ENCODE data around the gene TRIM14.
A peak's percentile ranks its signal among the peaks of the same experiment; 100 is the strongest.

The TRIM14 gene

GRCh38 chr9:98146101-98146991 lies 27.3 kb upstream of the TRIM14 start:
- TF ChIP-seq, protein P1, sequence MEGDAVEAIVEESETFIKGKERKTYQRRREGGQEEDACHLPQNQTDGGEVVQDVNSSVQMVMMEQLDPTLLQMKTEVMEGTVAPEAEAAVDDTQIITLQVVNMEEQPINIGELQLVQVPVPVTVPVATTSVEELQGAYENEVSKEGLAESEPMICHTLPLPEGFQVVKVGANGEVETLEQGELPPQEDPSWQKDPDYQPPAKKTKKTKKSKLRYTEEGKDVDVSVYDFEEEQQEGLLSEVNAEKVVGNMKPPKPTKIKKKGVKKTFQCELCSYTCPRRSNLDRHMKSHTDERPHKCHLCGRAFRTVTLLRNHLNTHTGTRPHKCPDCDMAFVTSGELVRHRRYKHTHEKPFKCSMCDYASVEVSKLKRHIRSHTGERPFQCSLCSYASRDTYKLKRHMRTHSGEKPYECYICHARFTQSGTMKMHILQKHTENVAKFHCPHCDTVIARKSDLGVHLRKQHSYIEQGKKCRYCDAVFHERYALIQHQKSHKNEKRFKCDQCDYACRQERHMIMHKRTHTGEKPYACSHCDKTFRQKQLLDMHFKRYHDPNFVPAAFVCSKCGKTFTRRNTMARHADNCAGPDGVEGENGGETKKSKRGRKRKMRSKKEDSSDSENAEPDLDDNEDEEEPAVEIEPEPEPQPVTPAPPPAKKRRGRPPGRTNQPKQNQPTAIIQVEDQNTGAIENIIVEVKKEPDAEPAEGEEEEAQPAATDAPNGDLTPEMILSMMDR (IDR thresholded peaks at IDR 0.05) = no peak
- H3K4me1 ChIP-seq = peaks cover 0 to 5% (median 0%) of the 10 kb centered on the region in 4 donors
- intact Hi-C loops (cut with DNase I; ENCODE audit: low total_unique reads) = no loop called here
- no peak overlapping the region for H3K27ac ChIP-seq
- peak in 1 of 2 donors; percentile 59 for DNase-seq
- peaks cover 0 to 2% of the 10 kb centered on the region in 2 donors for H3K27me3 ChIP-seq
- H3K36me3 ChIP-seq = no peaks in the 10 kb centered on the region
- no peaks in the 10 kb centered on the region for H3K9me3 ChIP-seq
- no peak overlapping the region for H3K4me3 ChIP-seq

- intact Hi-C loops (cut with DNase I; ENCODE audit: low total_unique reads) = no loop called here
- Histone ChIP-seq H3K4me3 (no peak overlapping the region), H3K36me3 (no peaks in the 10 kb centered on the region), H3K27me3 (peaks cover 0 to 2% of the 10 kb centered on the region in 2 donors), H3K9me3 (no peaks in the 10 kb centered on the region), H3K27ac (no peak overlapping the region), H3K4me1 (peaks cover 0 to 5% (median 0%) of the 10 kb centered on the region in 4 donors)
- peak in 1 of 2 donors; percentile 42 for DNase-seq
- TF ChIP-seq, protein P1 (IDR thresholded peaks at IDR 0.05) = no peak
These were observed 25.6 kb upstream of the TRIM14 start for GRCh38 chr9:98144631-98145030.

DNA sequence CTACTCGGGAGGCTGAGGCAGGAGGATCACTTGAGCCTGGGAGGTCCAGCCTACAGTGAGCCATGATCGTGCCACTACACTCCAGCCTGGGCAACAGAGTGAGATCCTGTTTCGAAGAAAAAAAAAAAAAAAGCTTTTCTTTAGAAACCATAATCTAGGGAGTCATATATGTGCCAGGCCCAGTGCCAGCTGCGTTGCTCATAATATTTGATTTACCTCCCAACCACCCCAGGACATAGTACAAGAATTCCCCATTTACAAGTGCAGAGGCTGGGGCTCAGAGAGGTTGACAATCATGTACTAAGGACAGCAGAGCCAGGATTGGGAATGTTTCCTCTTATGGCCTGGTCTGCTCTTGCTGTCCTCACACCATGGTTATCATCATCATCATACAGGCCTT lies 25.1 kb upstream of the TRIM14 start:
- H3K27me3 ChIP-seq = peaks cover 0 to 2% of the 10 kb centered on the region in 2 donors
- DNase-seq = peak in 1 of 2 donors; percentile 11
- intact Hi-C loops (cut with DNase I; ENCODE audit: low total_unique reads) = no loop called here
- TF ChIP-seq, protein P1 (IDR thresholded peaks at IDR 0.05) = no peak
- H3K4me1 ChIP-seq = peaks cover 0 to 5% (median 0%) of the 10 kb centered on the region in 4 donors
- no peaks in the 10 kb centered on the region for H3K36me3 ChIP-seq
- H3K9me3 ChIP-seq = no peaks in the 10 kb centered on the region
- H3K27ac ChIP-seq = no peak overlapping the region
- H3K4me3 ChIP-seq = no peak overlapping the region

GRCh38 chr9:98142925-98143481 lies 24.0 kb upstream of the TRIM14 start:
- peaks cover 0 to 2% of the 10 kb centered on the region in 2 donors for H3K27me3 ChIP-seq
- DNase-seq = peak in 1 of 2 donors; percentile 57
- peaks cover 0 to 5% (median 0%) of the 10 kb centered on the region in 4 donors for H3K4me1 ChIP-seq
- no peak overlapping the region for H3K4me3 ChIP-seq
- H3K36me3 ChIP-seq = no peaks in the 10 kb centered on the region
- no peak overlapping the region for H3K27ac ChIP-seq
- no peaks in the 10 kb centered on the region for H3K9me3 ChIP-seq
- TF ChIP-seq, protein P1 (IDR thresholded peaks at IDR 0.05) = no peak
- intact Hi-C loops (cut with DNase I; ENCODE audit: low total_unique reads) = no loop called here

GRCh38 chr9:98142182-98142907 lies 23.3 kb upstream of the TRIM14 start:
- no peaks in the 10 kb centered on the region for H3K9me3 ChIP-seq
- H3K27me3 ChIP-seq = peaks cover 0 to 2% of the 10 kb centered on the region in 2 donors
- no peak overlapping the region for H3K27ac ChIP-seq
- TF ChIP-seq, protein P1 (IDR thresholded peaks at IDR 0.05) = no peak
- no peaks in the 10 kb centered on the region for H3K36me3 ChIP-seq
- no peak overlapping the region for H3K4me3 ChIP-seq
- no peak for DNase-seq
- H3K4me1 ChIP-seq = peaks cover 0 to 5% (median 0%) of the 10 kb centered on the region in 4 donors
- intact Hi-C loops (cut with DNase I; ENCODE audit: low total_unique reads) = no loop called here

Measured in tibial artery (tissue), 4 donors.